Measurements from ENCODE around the gene PDE6H. TPM values are rescaled to one million over a fixed set of nuclear protein-coding genes. Genes with fewer than 3 reads are reported as not detected.

PDE6H gene
- not detected in 5 replicates for total RNA-seq (2022; extraction: Qiagen RNA extraction; ENCODE audit: low read depth)

GRCh38 chr12:14972816-14973215, at the start of gene PDE6H:
Gene PDE6H (plus strand): TSS chr12:14973042. CDS start chr12:14978013, 4,971 bp downstream.

GRCh38 chr12:14938301-14938700, 34.5 kb upstream of the PDE6H start, which contains the start of gene ERP27:
Gene ERP27 (minus strand): TSS chr12:14938537. CDS start chr12:14938508, 29 bp downstream.

GRCh38 chr12:14961466-14962152, 11.2 kb upstream of the PDE6H start, which contains the start of gene ARHGDIB:
Gene ARHGDIB (minus strand): TSS chr12:14961601. CDS start chr12:14950712, 10,889 bp downstream.

Other genes starting within 250 kb of the PDE6H start
- 46.8 to 52.0 TPM (median 50.0 TPM) in 5 replicates for gene WBP11, start 169.6 kb upstream of the PDE6H start, total RNA-seq (2022; extraction: Qiagen RNA extraction; ENCODE audit: low read depth)
- 0.95 to 1.9 TPM (median 1.7 TPM) in 5 replicates for gene C12orf60, start 169.4 kb upstream of the PDE6H start, total RNA-seq (2022; extraction: Qiagen RNA extraction; ENCODE audit: low read depth)
- not detected in 5 replicates for gene SMCO3, start 158.9 kb upstream of the PDE6H start, total RNA-seq (2022; extraction: Qiagen RNA extraction; ENCODE audit: low read depth)
- 0.16 TPM in 1 of 5 replicates, not detected in the others for gene ART4, start 129.5 kb upstream of the PDE6H start, total RNA-seq (2022; extraction: Qiagen RNA extraction; ENCODE audit: low read depth)
- gene MGP, start 87.2 kb upstream of the PDE6H start, total RNA-seq (2022; extraction: Qiagen RNA extraction; ENCODE audit: low read depth) = not detected in 5 replicates
- gene ERP27, start 34.5 kb upstream of the PDE6H start, total RNA-seq (2022; extraction: Qiagen RNA extraction; ENCODE audit: low read depth) = not detected in 5 replicates
- gene ARHGDIB, start 11.4 kb upstream of the PDE6H start, total RNA-seq (2022; extraction: Qiagen RNA extraction; ENCODE audit: low read depth) = 1.0 to 1.9 TPM (median 1.4 TPM) in 5 replicates
- 0.15 to 0.22 TPM (median 0.16 TPM) in 4 of 5 replicates, not detected in the other for gene RERG, start 248.4 kb downstream of the PDE6H start, total RNA-seq (2022; extraction: Qiagen RNA extraction; ENCODE audit: low read depth)

Measured in A549 treated with RU486 at 1 μM for 4 hours (cell line).